HepG2 (cell line): Measurements from ENCODE around the gene PNMA8C. TPM values are rescaled to one million over a fixed set of nuclear protein-coding genes. Genes with fewer than 3 reads are reported as not detected.

Experiments used
- DNMT1 ChIP-seq: sonication (generic); formaldehyde crosslinking; IDR thresholded peaks from 2 replicates; pipeline ENCODE4 v1.5.1; 2020; ENCODE audit warnings: mild to moderate bottlenecking, missing genetic modification reagents
- EP300 ChIP-seq, 3 experiments: sonication (generic) in 1 of 3; formaldehyde crosslinking in 1 of 3; IDR thresholded peaks; 2 replicates each; pipeline versions ENCODE4 v1.5.1 to v1.6.1; 2011 to 2020; ENCODE audit warnings: low read depth in 2 of 3, low read length in 2 of 3, borderline replicate concordance in 1 of 3, improper control_type of control experiment in 1 of 3, mild to moderate bottlenecking in 1 of 3, missing genetic modification reagents in 1 of 3, moderate library complexity in 1 of 3
- HIVEP1 ChIP-seq: sonication (generic); formaldehyde crosslinking; IDR thresholded peaks from 2 replicates; pipeline ENCODE4 v1.4.0; 2020; ENCODE audit warnings: mild to moderate bottlenecking, missing genetic modification reagents
- ISL2 ChIP-seq: sonication (generic); formaldehyde crosslinking; IDR thresholded peaks from 2 replicates; pipeline ENCODE4 v1.5.0; 2020; ENCODE audit warnings: missing genetic modification reagents
- MXD1 ChIP-seq: sonication (generic); formaldehyde crosslinking; IDR thresholded peaks from 2 replicates; pipeline ENCODE4 v1.4.0; 2020; ENCODE audit warnings: mild to moderate bottlenecking, missing genetic modification reagents
- MYNN ChIP-seq: sonication (generic); formaldehyde crosslinking; IDR thresholded peaks from 2 replicates; pipeline ENCODE4 v1.4.0; 2020; ENCODE audit warnings: mild to moderate bottlenecking, low read depth, missing genetic modification reagents
- RBFOX2 ChIP-seq: fragments of 200-400 bp; formaldehyde crosslinking; IDR thresholded peaks from 2 replicates; pipeline ENCODE4 v1.6.1; 2017; ENCODE audit warnings: low read depth, mild to moderate bottlenecking, low read length
- SIN3A ChIP-seq: IDR thresholded peaks from 2 replicates; pipeline ENCODE4 v1.6.1; 2011; ENCODE audit warnings: low read depth, mild to moderate bottlenecking, control low read depth, low read length, borderline replicate concordance
- UBTF ChIP-seq: sonication (generic); formaldehyde crosslinking; IDR thresholded peaks from 2 replicates; pipeline ENCODE4 v1.4.0; 2020; ENCODE audit warnings: mild to moderate bottlenecking, missing genetic modification reagents
- ZNF232 ChIP-seq: sonication (generic); formaldehyde crosslinking; IDR thresholded peaks from 2 replicates; pipeline ENCODE4 v1.4.0; 2020; ENCODE audit warnings: missing genetic modification reagents, borderline replicate concordance
- ZNF275 ChIP-seq: sonication (generic); formaldehyde crosslinking; IDR thresholded peaks from 2 replicates; pipeline ENCODE4 v1.8.0; 2022; ENCODE audit warnings: missing genetic modification reagents, mild to moderate bottlenecking, inconsistent platforms, borderline replicate concordance
- ZNF318 ChIP-seq: sonication (generic); formaldehyde crosslinking; IDR thresholded peaks from 2 replicates; pipeline ENCODE4 v1.4.0; 2020; ENCODE audit warnings: mild to moderate bottlenecking, missing genetic modification reagents
- ZNF703 ChIP-seq: sonication (generic); formaldehyde crosslinking; IDR thresholded peaks from 2 replicates; pipeline ENCODE4 v1.5.1; 2020; ENCODE audit warnings: missing genetic modification reagents, mild to moderate bottlenecking, moderate library complexity, borderline replicate concordance
- ZNF761 ChIP-seq: sonication (generic); formaldehyde crosslinking; conservative IDR thresholded peaks from 2 replicates; pipeline ENCODE4 v1.4.0; 2020; ENCODE audit warnings: mild to moderate bottlenecking, missing genetic modification reagents
- ZNF816 ChIP-seq: sonication (generic); formaldehyde crosslinking; IDR thresholded peaks from 2 replicates; pipeline ENCODE4 v1.8.0; 2022; ENCODE audit warnings: missing genetic modification reagents, mild to moderate bottlenecking, borderline replicate concordance
- polyA plus RNA-seq, 8 experiments: library from polyadenylated mRNA; depleted of rRNA in 3 of 8; stranded (reverse) in 7 of 8; unstranded in 1 of 8; fragments of >200 nt; fragmentation: Illumina TruSeq in 4 of 8; extraction: Trizol in 4 of 8; gene quantifications; 2 replicates each; pipeline versions ENCODE4 v1.2.1 to v1.2.3, GENCODE V29; 2011 to 2016; ENCODE audit warnings: low read depth in 4 of 8, missing spikeins in 1 of 8, mixed read lengths in 1 of 8; ENCODE audit not compliant: insufficient read depth in 1 of 8
- total RNA-seq, 5 experiments: library from RNA; depleted of rRNA; stranded (reverse); fragments of >200 nt; fragmentation: Illumina TruSeq; extraction: Trizol; gene quantifications; 2 replicates each; pipeline ENCODE4 v1.2.3, GENCODE V29; 2016; ENCODE audit warnings: low read depth in 1 of 5

The PNMA8C gene
- total and polyA plus RNA-seq, 2 of the 13 experiments (the other 11 are each of a cell fraction or from before 2014, with no cell fraction given), result not detected

- TF ChIP-seq ZNF318 (CRISPR knock-in tag), result no peak
- TF ChIP-seq HIVEP1 (CRISPR knock-in tag), result peak; percentile 69; the same call in 1 of the 2 replicates
- TF ChIP-seq ZNF275 (CRISPR knock-in tag), result peak; percentile 48; the same call in 1 of the 2 replicates
- TF ChIP-seq UBTF, result peak; percentile 78
- TF ChIP-seq MYNN, result no peak
- peak; percentile 55 for TF ChIP-seq ISL2 (CRISPR knock-in tag)
- no peak for TF ChIP-seq ZNF816 (CRISPR knock-in tag)
- TF ChIP-seq MXD1, result peak; percentile 63
- TF ChIP-seq EP300 (IDR thresholded peaks at IDR 0.05; ENCODE audit: low read depth in 2 of 2, low read length in 2 of 2), result no peak
- no peak for TF ChIP-seq EP300 (CRISPR knock-in tag; IDR thresholded peaks at IDR 0.05; ENCODE audit: borderline replicate concordance)
- TF ChIP-seq ZNF703, result no peak
- 0 out of 2 replicates have a peak, but pooled peaks have one; percentile 26 for TF ChIP-seq DNMT1 (CRISPR knock-in tag)
- TF ChIP-seq SIN3A, result peak; percentile 60; the same call in 1 of the 2 replicates
- TF ChIP-seq RBFOX2, result no peak; the same call in 1 of the 2 replicates
- no peak; the same call in 1 of the 2 replicates for TF ChIP-seq ZNF232 (CRISPR knock-in tag)
- TF ChIP-seq ZNF761 (CRISPR knock-in tag), result no peak; the same call in 1 of the 2 replicates
These were observed 24.5 kb downstream of the PNMA8C start (continued) for GRCh38 chr19:46404055-46404752.
